ENCODE data around the gene MAD2L1BP. TPM values are rescaled to one million over a fixed set of nuclear protein-coding genes. Genes with fewer than 3 reads are reported as not detected.

Gene MAD2L1BP
- total and polyA plus RNA-seq, 2 of the 13 experiments (the other 11 are each of a cell fraction or from before 2014, with no cell fraction given): 54.2 to 55.5 TPM

DNA sequence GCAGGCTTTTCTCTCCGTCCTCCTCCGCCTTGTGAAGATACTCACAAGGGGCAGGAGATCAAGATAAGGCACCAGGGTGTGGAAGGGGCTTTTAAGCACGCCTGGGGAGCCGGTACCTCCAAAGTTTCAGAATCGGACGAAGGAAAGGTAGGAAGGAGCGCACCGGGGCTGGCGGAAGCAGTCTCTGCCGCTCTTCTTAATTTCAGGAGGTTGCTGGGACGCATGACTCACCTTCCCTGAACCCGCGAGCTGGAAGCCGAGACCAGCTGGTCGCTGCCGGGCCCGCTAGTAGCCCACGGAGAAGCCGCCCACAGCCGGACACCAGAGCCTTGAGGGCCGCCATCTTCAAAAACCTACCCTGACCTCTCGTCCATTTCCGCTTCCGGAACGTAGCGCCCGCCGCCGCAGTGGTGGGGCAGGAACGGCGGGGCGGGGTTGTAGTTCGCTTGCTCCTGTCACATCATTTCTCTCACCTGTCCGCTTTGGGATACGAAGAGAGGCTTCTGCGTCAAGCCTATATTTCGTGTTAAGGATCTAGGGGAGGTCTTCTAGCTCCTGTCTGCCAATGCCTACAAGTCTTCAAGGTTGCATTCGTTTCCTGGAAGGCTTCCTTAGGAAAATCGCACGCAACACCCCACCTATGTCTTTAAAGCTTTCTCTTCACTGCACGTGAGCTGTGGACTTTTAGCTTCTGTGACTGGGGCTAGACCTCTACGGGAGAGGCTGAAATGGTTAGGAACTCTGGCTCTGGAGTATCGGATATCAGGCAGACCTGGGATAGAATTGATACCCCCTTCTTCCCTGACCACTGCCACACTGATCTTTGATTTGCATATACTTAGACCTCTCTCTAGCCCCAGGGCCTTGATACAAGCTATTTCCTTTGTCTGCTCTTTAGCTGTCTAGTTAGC is 52.1 kb downstream of the MAD2L1BP start, which contains the start of gene MRPS18A (continued):
- TF ChIP-seq SP1 (IDR thresholded peaks at IDR 0.05): no peak
- TF ChIP-seq SP1 (CRISPR knock-in tag; IDR thresholded peaks at IDR 0.05): peak; percentile 53; the same call in 1 of the 2 replicates
- peak; percentile 34; the same call in 1 of the 2 replicates for TF ChIP-seq ZFP62 (CRISPR knock-in tag; IDR thresholded peaks at IDR 0.05)
- TF ChIP-seq KLF13 (CRISPR knock-in tag; IDR thresholded peaks at IDR 0.05): no peak
- TF ChIP-seq MED1 (CRISPR knock-in tag; IDR thresholded peaks at IDR 0.05): peak; percentile 59
- TF ChIP-seq, protein P1, sequence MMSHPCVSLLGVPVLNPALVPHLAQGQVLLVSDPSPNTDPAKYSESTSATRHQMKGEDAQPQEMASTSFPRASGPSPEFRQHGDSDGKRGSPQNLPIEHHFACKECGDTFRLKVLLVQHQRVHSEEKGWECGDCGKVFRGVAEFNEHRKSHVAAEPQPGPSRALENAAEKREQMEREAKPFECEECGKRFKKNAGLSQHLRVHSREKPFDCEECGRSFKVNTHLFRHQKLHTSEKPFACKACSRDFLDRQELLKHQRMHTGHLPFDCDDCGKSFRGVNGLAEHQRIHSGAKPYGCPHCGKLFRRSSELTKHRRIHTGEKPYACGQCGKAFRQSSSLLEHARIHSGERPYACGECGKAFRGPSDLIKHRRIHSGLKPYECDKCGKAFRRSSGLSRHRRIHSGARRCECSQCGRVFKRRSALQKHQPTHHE (CRISPR knock-in tag; IDR thresholded peaks at IDR 0.05; ENCODE audit: borderline replicate concordance): peak; percentile 45; the same call in 1 of the 2 replicates
- peak; percentile 81 for TF ChIP-seq ZNF883 (CRISPR knock-in tag; IDR thresholded peaks at IDR 0.05; ENCODE audit: not compliant biosample characterization)
- TF ChIP-seq, protein P2, sequence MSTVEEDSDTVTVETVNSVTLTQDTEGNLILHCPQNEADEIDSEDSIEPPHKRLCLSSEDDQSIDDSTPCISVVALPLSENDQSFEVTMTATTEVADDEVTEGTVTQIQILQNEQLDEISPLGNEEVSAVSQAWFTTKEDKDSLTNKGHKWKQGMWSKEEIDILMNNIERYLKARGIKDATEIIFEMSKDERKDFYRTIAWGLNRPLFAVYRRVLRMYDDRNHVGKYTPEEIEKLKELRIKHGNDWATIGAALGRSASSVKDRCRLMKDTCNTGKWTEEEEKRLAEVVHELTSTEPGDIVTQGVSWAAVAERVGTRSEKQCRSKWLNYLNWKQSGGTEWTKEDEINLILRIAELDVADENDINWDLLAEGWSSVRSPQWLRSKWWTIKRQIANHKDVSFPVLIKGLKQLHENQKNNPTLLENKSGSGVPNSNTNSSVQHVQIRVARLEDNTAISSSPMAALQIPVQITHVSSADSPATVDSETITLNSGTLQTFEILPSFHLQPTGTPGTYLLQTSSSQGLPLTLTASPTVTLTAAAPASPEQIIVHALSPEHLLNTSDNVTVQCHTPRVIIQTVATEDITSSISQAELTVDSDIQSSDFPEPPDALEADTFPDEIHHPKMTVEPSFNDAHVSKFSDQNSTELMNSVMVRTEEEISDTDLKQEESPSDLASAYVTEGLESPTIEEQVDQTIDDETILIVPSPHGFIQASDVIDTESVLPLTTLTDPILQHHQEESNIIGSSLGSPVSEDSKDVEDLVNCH (CRISPR knock-in tag; IDR thresholded peaks at IDR 0.05): 0 out of 2 replicates have a peak, but pooled peaks have one; percentile 41
- TF ChIP-seq ISL2 (CRISPR knock-in tag; IDR thresholded peaks at IDR 0.05): no peak; the same call in 1 of the 2 replicates
- TF ChIP-seq SP140L (CRISPR knock-in tag; IDR thresholded peaks at IDR 0.05; ENCODE audit: borderline replicate concordance): no peak
- TF ChIP-seq ZNF431 (CRISPR knock-in tag; IDR thresholded peaks at IDR 0.05; ENCODE audit: borderline replicate concordance, low read depth): no peak; the same call in 1 of the 2 replicates
- peak; percentile 68 for TF ChIP-seq RARA (CRISPR knock-in tag; IDR thresholded peaks at IDR 0.05)
- TF ChIP-seq CBFB (CRISPR knock-in tag; IDR thresholded peaks at IDR 0.05): no peak; the same call in 1 of the 2 replicates
- 0 out of 2 replicates have a peak, but pooled peaks have one; percentile 39 for TF ChIP-seq ZNF343 (CRISPR knock-in tag; IDR thresholded peaks at IDR 0.05)
- TF ChIP-seq RORA (CRISPR knock-in tag; IDR thresholded peaks at IDR 0.05): no peak
- no peak for TF ChIP-seq THYN1 (CRISPR knock-in tag; IDR thresholded peaks at IDR 0.05; ENCODE audit: borderline replicate concordance, low read depth)
- TF ChIP-seq ZNF468 (CRISPR knock-in tag; IDR thresholded peaks at IDR 0.05): no peak
- TF ChIP-seq, protein P3, sequence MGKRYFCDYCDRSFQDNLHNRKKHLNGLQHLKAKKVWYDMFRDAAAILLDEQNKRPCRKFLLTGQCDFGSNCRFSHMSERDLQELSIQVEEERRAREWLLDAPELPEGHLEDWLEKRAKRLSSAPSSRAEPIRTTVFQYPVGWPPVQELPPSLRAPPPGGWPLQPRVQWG (CRISPR knock-in tag; IDR thresholded peaks at IDR 0.05; ENCODE audit: borderline replicate concordance, low read depth): no peak
- no peak for TF ChIP-seq ZNF180 (CRISPR knock-in tag; IDR thresholded peaks at IDR 0.05; ENCODE audit: borderline replicate concordance, low read depth)
- TF ChIP-seq ZNF816 (CRISPR knock-in tag; IDR thresholded peaks at IDR 0.05; ENCODE audit: borderline replicate concordance): no peak
- no peak for TF ChIP-seq KAT2B (IDR thresholded peaks at IDR 0.05; ENCODE audit: borderline replicate concordance, low read depth, low read length)
- TF ChIP-seq, protein P4, sequence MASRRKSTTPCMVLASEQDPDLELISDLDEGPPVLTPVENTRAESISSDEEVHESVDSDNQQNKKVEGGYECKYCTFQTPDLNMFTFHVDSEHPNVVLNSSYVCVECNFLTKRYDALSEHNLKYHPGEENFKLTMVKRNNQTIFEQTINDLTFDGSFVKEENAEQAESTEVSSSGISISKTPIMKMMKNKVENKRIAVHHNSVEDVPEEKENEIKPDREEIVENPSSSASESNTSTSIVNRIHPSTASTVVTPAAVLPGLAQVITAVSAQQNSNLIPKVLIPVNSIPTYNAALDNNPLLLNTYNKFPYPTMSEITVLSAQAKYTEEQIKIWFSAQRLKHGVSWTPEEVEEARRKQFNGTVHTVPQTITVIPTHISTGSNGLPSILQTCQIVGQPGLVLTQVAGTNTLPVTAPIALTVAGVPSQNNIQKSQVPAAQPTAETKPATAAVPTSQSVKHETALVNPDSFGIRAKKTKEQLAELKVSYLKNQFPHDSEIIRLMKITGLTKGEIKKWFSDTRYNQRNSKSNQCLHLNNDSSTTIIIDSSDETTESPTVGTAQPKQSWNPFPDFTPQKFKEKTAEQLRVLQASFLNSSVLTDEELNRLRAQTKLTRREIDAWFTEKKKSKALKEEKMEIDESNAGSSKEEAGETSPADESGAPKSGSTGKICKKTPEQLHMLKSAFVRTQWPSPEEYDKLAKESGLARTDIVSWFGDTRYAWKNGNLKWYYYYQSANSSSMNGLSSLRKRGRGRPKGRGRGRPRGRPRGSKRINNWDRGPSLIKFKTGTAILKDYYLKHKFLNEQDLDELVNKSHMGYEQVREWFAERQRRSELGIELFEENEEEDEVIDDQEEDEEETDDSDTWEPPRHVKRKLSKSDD (CRISPR knock-in tag; IDR thresholded peaks at IDR 0.05; ENCODE audit: low read depth): 0 out of 2 replicates have a peak, but pooled peaks have one; percentile 9
- no peak for TF ChIP-seq ZNF747 (CRISPR knock-in tag; IDR thresholded peaks at IDR 0.05; ENCODE audit: borderline replicate concordance)
